Globus pallidus (tissue), 1 donor: ENCODE data around the gene PRDM16.

Experiments used
- DNase-seq: peaks from one replicate; pipeline ENCODE4 v3.0.0-alpha.2; 2015; ENCODE audit warnings: low spot score

Gene PRDM16

DNA sequence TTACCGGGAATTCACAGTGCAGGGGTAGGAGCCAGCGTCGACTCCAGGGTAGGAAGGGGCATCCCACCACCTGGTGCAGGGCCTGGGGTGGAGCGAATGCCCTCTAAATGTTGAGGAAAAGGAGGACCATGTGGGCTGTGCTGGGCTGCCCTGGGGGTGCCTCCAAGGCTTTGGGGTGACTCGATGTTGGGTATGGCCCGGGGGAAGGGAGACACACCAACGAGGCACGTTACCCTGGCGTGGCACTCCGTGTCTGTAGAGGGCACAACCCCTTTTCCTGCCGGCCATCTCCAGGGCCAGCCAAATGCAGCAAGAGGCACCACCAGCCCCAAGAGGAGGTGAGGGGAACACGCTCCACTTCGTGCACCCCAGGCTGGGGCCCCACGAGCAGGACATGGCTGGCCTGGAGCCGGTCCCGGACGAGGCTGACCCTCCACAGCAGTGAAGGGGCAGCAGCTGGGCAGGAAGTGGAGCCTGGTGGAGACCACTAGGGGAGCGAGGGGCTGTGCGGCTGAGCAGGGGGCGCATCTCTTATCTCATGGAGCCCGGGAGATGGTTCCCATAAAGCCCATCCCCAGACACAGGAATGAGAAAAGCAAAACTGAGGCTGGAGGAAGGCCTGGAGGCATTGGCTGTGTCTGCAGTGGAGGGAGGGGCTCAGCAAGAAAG is 36.5 kb upstream of the PRDM16 start:
- DNase-seq: no peak

DNA sequence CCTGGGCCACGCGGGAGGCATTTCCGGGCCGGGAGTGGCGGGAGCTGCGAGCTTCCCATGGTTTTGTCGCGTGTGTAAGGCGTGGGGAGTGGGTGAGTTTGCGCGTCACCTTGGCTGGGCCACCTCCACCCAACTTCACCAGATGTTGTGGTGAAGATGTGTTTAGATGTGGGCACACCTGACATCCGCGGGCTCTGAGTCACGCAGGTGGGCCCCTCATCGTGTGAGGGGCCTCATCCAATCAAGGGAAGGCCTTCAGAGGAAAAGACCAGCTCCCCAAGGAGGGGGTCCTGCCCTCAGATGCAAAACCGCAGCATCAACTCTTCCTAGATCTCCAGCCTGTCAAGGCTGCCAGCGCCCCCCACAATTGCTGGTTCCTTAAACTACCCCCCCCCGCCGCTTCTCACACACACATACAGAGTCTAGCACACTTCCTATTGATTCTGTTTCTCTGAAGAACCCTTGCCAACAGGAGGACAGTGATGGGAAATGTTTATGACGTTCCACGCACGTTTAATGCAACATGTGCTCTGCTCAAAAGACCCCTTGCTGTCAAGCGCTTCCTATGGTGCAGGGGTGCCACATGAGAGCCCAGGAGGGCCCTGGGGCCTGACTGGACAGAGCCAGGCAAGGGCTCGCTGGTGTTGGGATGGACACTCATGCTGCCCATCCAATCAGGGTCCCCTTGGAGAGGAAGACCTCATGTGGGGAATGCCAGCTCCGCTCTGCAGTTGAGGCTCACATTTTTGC is 35.8 kb upstream of the PRDM16 start:
- DNase-seq: no peak

DNA sequence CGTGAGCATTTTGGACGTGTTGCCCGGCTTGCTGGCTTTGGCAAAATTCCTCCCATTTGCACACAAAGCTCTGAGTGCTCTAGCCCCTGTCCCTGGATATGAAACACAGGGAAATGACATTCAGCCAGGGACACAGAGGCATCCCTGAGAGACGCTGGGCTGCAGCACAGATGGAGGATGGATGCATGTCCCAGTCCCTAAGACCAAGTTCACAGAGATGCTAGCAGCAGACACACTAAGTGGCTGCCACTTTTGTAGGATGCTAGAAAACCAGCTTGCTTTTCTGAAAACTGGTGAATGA is 35.3 kb upstream of the PRDM16 start:
- DNase-seq: no peak

DNA sequence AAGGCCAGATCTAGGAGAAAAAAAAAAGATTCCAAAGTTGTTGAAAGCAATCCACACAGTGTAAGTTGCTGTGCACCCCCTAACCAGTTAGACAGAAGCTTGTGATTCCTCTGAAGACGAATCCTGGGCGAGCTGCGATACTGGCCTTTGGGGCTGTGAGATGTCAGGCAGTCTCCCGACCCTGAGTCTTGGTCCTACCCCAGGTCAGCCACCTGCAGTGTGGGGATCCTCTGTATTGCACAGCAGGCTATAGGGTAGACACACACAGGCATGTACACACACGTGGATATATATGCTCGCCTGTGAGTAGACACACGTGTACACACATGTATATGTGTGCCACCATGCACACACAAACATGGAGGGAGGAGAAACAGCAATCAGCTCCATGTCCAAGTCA is 34.8 kb upstream of the PRDM16 start:
- no peak for DNase-seq

DNA sequence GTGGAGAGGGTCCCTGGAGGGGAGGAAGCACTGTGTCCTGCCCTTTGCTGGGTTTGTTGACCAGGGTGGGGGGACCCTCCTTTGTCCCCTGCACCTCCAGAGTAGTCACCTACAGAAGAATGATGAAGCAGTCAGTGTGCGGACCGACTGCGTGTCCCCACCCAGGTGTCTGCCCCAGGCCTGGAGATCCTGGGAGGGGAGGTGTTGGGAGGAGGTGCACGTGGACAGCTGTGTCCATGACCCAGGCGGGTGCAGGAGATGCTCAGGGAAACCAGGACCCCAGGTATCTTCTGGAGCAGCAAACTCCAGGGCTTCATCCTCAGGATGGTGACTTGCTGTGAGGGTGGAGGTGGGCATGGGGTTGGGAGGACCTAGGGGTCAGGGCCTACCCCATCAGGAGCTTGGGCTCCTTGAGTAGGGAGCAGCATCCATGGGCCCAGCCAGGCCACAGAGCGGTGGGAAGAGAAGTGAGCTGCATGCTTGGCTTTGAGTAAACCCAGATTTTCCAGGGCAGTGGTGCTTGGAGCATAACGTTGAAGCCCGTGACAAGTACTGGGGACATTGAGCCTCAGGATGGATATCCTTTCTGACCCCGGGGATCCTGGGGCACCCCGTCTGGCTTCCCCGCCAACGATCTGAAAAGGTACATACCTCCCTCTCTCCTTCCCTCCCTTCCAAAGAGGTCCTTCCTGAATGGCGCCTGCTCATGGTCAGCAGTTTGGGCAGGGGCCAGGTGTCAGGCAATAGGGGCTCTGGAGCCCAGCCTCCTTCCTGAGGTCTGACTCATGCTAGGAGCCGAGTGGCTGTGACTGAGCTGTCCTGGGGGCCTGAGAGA is 34.1 kb upstream of the PRDM16 start:
- DNase-seq: no peak

DNA sequence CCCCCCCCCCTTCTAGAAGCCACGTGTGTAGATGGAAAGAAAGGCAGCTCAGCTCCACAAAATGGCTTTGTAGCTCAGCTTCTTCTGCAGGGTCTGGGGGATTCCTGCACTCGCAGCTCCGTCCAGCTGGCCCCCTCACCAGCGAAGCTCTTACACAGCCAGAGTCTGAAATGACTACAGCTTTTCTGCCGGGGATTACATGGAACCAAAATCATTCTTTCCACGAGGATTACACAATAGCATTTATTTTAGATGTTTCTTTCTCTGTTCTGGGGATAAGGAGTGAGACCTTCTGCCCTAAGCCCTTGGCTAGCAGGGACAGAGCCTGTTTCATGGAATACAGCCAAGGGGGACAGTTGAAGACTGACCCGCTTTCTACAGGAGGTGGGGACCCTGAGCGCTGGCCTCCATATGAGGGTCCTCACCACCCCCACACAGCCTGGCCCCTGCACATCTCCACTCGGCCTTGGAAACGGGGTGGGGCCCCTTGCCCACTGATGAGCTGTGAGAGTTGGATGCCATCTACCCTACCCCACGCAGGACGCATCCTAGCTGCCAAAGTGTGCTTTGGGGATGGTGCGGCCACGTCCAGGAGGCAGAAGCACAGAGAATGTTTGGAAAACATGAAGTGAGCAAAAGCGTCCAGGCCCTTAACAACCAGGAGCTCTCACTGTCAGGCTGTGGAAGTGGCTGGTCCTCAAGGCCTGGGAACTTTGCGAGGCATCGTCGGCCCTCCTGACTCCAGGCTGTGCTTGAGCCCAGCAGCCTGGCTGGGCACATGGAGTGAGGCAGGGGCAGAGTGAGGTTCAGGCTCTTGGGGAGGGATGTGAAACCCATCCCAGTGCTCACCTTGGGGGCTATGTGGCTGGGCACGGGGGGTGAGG is 33.2 kb upstream of the PRDM16 start:
- DNase-seq: no peak

DNA sequence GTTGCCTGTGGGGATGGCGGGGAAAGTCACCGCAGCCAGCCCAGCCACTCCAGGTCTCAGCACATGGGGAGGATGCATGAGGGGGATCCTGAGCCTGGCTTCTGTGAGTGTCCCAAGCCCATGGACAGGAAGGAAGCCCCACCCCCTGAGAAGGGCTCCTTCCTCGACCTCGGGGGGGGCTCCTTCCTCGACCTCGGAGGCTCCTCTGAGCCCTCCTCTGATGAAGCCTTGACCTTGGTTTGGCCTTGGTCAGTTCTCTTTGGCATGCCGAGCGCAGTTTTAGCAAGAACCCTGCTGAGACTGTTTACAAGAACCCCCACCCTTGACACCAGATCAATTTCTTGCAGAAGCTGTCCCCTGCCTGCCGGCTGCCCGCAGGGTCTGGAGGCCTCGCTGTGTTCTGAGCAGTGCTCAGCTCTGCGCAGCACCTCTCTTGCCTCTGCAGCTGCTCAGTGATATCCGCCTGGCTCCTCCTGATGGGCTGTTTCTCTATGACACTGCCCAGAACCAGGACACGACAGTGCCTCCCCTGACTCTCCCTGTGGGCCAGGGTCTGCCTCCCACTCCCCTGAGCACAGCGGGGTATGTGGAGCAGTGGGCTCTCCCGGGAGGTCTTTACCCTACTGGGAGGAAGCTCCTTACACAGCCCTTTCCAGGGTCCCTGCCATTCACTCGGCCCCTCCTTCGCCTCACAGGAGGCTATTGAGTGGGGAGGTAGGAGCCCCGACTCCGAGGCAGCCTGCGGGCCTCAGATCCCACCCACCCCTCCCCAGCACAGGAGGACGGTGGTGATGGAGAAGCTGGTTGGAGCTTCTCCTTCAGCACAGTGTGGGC is 32.3 kb upstream of the PRDM16 start:
- DNase-seq: no peak

DNA sequence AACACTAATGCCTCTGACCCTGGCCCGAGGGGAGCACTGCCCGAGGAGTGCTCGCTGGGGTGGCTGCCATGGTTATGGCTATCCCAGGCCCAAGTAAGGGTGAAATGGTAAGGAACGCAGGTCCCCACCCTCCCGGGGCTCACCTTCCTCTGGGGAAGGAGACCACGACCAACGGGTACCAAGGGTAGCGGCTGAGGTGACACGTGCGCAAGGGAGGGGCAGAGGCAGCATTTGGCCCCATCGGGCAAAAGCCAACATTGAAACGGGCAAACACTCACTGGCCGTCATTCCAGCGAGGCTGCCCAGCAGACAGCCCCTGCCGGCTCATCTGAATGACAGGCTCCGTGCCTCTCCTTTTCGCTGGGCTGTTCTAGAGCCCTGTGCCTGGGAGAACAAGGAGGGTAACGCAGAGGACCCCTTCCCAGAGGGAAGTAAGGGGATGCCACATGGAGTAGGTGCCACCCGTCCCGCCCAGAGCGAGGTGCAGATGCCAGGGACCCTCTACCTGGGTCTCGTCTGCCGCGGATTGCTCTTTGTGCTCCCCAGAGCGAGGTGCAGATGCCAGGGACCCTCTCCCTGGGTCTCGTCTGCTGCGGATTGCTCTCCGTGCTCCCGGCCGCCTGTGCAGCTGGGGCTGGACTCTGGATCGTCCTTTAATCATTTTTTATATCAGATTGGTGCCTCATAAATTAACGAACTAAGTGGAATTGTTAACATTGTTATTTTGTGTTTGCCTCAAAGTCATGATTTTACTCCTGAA is 31.5 kb upstream of the PRDM16 start:
- no peak for DNase-seq

DNA sequence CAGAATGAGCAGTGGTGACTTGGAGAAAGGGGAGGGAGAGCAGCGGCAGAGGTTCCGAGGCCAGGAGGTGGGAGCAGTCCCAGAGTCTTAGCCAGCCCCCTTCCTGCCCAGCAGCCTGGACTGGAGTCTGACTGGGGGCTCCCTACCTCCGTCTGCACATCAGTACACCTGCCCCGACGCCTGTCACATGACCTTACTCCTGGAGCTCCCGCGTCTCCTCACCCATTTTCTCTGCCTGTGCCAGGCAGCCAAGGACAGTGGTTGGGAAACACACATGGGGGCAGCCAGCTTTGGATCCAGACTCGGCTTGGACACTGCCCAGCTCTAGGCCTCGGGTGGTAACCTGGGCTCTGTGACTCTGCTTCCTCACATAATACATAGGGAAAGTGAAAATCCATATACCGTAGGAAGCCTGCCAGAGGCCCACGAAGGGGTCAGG is 30.9 kb upstream of the PRDM16 start:
- no peak for DNase-seq

DNA sequence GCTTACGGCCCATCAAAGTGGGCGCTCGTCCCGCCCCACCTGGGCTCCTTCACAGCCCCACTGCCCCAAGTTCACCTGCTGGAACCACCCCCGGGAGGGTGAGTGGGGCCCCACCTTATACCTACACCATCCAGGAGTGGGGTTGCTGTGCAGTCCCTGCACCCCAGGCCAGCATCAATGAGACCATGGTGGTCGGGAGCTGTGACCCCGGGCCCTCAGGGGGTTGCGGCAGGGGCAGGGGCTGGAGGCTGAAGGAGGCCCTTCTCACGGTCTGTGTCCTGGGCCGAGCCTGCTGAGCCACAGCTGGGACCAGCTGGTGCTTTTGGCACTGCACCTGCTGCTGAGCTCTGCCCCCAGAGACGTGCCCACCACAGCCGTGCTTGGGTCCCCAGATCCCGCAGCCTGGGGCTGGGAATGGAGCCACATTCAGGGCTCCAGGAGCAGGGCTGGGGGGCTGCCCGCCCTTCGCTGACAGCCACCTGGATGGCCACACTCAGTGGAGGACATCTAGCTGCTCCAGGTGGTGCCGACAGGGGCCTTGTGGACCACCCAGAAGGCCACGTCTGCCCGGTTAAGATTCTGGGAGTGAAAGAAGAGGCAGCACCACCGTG is 30.3 kb upstream of the PRDM16 start:
- DNase-seq: no peak

DNA sequence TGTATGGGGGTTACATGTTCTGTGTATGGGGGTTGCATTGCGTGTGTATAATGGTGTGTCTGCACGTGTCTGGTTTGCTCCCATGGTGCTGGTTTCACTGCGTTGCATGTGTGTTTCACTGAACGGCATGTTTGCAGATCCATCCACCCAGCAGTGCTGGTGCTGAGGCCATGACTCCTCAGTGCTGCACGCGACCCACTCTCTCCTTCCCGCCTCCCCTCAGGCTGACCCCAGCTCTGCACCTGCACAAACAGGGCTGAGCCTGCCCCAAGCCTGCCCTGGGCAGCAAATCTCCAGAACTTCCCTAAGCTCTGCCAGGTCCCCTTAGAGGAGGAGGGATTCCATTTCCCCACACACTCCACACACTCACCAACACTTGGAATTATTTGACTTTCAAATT is 29.0 kb upstream of the PRDM16 start:
- DNase-seq: no peak

DNA sequence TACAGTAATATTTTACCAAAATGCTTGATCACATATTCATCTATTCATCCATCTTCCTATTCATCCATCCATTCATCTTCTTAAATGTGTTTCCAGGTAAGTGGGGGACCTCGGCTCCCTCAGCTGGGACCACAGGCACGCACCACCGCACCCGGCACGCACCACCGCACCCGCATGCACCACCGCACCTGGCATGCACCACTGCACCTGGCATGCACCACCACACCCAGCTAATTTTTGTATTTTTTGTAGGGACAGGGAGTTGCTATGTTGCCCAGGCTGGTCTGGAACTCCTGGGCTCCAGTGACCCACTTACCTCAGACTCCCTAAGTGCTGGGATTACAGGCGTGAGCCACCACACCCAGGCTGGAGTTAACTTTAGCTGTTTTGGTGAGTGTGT is 26.5 kb upstream of the PRDM16 start:
- DNase-seq: no peak

DNA sequence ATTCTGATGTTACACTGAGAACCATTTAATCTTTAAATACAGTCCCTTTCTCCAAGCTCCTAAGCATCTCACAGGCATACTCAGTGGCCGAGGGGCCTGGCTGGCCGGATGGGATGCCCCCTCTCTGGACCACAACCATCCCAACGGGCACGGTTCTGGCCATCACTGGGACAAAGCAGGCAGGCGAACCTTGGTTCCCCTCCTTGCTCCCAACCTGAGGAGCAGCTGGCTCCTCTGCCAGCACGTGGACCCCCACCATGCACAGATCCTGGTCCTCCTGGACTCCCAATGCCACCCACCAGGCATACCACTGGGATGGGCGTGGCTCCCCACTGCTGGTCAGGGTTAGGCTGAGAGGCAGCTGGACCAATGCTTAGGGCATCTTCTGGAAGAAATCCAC is 19.8 kb upstream of the PRDM16 start:
- DNase-seq: no peak

DNA sequence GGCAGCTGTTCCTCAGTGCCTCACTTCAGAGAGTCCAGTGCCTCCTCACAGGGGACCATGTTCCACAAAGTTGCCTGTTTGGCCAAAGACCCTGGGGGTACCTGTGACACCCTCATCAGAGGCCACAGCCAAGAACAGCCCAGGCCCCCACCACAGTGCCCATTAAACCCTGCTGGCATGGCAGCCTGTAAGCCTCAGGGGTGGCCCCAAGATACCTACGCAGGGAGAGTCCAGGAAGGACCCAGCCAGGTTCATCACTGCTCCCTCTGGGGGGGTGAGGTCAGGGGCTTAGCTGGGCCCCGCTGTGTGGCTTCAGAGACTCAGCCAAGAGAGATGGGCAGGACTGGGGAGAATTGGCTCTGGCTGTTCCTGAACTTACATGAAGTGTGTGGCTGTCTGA is 19.1 kb upstream of the PRDM16 start:
- DNase-seq: no peak

DNA sequence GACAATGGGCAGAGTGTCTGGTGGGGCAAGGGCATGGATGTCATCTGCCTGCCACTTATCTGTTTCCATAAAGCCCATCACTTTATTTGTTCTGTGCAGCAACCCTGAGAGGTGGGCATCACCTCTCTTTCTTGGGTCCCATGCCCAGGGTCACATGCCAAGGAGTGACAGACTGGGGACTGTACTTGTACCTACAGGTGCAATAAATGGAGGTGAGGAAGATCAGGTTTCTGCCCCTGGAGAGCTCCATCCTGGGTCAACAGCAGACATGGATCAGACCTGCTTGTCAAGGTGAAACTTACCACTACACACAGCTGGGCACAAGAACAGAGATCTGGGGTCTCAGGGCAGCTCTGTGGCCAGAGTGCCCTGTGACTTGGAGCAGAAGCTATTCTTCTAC is 18.4 kb upstream of the PRDM16 start:
- DNase-seq: no peak

DNA sequence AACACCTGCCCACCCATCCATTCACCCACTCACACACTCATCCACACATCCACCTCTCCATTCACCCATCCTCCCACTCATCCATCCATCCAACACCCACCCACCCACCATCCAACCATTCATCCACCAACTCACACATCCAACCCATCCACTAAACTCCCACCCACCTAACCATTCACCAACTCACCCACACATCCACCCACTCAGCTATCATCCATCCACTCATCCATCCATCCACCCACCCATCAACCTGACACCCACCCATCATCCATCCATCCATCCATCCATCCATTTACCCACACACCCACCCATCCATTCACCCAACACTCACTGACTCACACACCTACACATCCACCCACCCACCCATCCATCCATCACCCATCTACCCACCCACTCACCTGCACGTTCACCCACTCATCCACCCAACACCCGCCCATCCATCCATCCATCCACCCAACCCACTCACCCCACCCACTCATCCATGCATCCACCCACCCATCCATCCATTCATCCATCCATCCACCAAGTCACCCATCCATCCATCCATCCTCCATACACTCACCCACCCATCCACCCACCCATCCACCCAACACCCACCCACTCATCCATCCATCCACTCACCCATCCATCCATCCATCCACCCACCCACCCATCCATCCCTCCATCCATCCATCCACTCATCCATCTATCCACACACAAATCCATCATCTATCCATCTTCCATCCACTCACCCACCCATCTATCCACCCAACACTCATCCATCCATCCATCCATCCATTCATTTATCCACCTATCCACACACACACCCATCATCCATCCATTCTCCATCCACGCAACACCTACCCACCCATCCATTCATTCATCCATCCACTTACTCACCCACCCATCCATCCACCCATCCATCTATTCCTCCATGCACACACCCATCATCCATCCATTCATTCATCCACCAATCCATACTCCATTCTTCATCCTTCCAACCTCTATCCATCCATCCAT is 17.4 kb upstream of the PRDM16 start:
- DNase-seq: no peak

DNA sequence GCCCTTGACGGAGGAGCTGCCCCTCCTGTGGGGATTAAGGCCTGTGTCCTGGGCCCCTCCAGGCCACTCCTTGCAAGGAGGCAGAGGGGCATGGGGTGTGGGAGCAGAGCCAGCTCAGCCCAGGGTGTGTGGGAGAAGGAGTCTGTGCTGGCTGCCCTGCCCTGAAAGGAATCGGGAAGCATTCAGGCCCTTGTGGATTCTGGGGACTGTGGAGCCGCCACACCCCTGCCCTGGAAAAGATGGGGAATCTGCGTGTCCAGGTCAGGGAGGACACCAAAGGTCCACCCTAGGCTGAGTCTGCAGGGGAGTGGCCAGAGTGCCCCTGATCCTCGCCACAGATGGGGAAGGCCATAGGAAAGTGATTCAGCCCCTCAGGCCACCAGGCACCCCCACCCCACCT is 16.5 kb upstream of the PRDM16 start:
- no peak for DNase-seq

DNA sequence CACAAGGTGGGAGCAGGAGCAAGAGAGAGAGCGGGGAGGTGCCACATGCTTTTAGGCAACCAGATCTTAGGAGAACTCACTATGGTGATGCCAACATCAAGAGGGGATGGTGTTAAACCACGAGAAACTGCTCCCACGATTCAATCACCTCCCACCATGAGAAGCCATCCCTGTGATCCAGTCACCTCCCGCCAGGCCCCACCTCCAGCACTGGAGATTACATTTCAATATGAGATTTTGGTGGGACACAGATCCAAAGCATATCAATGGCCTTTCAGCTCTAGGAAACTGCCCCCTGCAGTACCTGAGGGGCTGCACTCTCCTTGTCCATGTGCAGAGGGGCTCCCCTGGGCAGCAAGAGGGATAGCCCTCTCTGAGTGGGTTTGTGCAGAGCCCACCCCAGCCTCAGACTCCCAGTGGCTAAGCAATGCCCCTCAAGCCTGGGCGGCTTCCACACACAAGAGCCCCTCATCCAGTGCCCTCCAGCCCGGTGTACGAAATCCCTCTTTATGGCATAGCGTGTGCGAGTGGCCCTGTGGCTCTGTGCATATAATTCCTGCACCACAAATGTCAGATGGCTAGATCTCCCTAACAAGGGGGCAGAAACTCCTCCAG is 15.5 kb upstream of the PRDM16 start:
- DNase-seq: no peak
